HG02981 (cell line): ENCODE results near the gene GPR15LG.
"Not testable (repeated sequence)": the region's sequence is repeated elsewhere in the genome, so short reads cannot be mapped to it uniquely, and the experiment has no call there.

Experiments used
- ATAC-seq: cut with Tn5 transposase; IDR thresholded peaks from one replicate; pipeline ENCODE4 v1.9.1; 2021; ENCODE audit warnings: mild to moderate bottlenecking, moderate library complexity; ENCODE audit not compliant: unreplicated experiment

Gene GPR15LG

GRCh38 chr10:84164442-84164841 is 9.2 kb upstream of the GPR15LG start:
- ATAC-seq = no peak

- ATAC-seq = peak; percentile 41
Observed at GRCh38 chr10:84166620-84167288, 6.8 kb upstream of the GPR15LG start.

- peak; percentile 7 for ATAC-seq
Observed at GRCh38 chr10:84167289-84167653, 6.3 kb upstream of the GPR15LG start.

- not testable (repeated sequence) for ATAC-seq
Observed at GRCh38 chr10:84168382-84168781, 5.2 kb upstream of the GPR15LG start.

- ATAC-seq = not testable (repeated sequence)
Observed at GRCh38 chr10:84171237-84171636, 2.4 kb upstream of the GPR15LG start.

- ATAC-seq = peak; percentile 21
Observed at GRCh38 chr10:84171700-84172466, 1.7 kb upstream of the GPR15LG start.

- peak; percentile 47 for ATAC-seq
Observed at GRCh38 chr10:84172467-84173356, 889 bp upstream of the GPR15LG start.

- no peak for ATAC-seq
Observed at GRCh38 chr10:84175436-84175835, 1.8 kb downstream of the GPR15LG start.

- ATAC-seq = no peak
Observed at GRCh38 chr10:84176351-84176750, 2.8 kb downstream of the GPR15LG start.

GRCh38 chr10:84176836-84177474 is 3.4 kb downstream of the GPR15LG start:
- no peak for ATAC-seq

- peak; percentile 33 for ATAC-seq
Observed at GRCh38 chr10:84177541-84178141, 4.0 kb downstream of the GPR15LG start.

GRCh38 chr10:84178160-84178609 is 4.6 kb downstream of the GPR15LG start:
- ATAC-seq = no peak

GRCh38 chr10:84179059-84179710 is 5.6 kb downstream of the GPR15LG start:
- peak; percentile 88 for ATAC-seq

GRCh38 chr10:84180386-84180785 is 6.8 kb downstream of the GPR15LG start:
- ATAC-seq = not testable (repeated sequence)

GRCh38 chr10:84181631-84182030 is 8.0 kb downstream of the GPR15LG start:
- ATAC-seq = no peak

GRCh38 chr10:84184517-84184916 is 10.9 kb downstream of the GPR15LG start:
- no peak for ATAC-seq

GRCh38 chr10:84185526-84186175 is 12.1 kb downstream of the GPR15LG start:
- ATAC-seq = no peak

- no peak for ATAC-seq
Observed at GRCh38 chr10:84188815-84189214, 15.2 kb downstream of the GPR15LG start.

GRCh38 chr10:84190621-84191020 is 17.0 kb downstream of the GPR15LG start:
- no peak for ATAC-seq
